Measurements from ENCODE around the gene CNFN.
A peak's percentile ranks its signal among the peaks of the same experiment; 100 is the strongest.

DNA sequence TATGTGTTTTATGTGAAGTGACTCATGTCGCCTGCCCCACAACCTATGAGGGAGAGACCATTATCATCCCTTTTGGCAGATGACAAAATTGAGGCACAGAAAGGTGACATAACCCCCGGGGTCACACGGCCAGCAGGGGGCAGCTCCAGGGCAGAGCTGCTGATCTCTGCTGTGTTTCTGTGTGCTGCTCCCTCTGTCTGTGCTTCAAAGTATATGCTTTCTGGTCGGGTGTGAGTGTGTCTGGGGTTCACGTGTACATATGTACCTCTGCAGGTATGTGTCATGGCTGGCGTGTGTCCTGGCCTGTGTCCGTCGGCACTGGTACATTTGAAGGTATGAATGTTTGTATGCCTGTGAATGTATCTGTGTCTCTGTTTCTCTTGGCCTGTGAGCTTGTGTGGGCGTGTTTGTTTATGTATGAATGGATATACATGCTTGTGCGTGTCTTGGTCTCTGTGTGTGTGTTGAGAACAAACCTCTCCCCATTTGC lies 30.0 kb upstream of the CNFN start:
- TF ChIP-seq, protein P1, sequence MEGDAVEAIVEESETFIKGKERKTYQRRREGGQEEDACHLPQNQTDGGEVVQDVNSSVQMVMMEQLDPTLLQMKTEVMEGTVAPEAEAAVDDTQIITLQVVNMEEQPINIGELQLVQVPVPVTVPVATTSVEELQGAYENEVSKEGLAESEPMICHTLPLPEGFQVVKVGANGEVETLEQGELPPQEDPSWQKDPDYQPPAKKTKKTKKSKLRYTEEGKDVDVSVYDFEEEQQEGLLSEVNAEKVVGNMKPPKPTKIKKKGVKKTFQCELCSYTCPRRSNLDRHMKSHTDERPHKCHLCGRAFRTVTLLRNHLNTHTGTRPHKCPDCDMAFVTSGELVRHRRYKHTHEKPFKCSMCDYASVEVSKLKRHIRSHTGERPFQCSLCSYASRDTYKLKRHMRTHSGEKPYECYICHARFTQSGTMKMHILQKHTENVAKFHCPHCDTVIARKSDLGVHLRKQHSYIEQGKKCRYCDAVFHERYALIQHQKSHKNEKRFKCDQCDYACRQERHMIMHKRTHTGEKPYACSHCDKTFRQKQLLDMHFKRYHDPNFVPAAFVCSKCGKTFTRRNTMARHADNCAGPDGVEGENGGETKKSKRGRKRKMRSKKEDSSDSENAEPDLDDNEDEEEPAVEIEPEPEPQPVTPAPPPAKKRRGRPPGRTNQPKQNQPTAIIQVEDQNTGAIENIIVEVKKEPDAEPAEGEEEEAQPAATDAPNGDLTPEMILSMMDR (IDR thresholded peaks at IDR 0.05): peak; percentile 34 to 83 (median 60)
- TF ChIP-seq POLR2A (IDR thresholded peaks at IDR 0.05): no peak
